A549 (cell line): ENCODE data around the gene SRGAP2.
"Not testable (repeated sequence)": the region's sequence is repeated elsewhere in the genome, so short reads cannot be mapped to it uniquely, and the experiment has no call there.

Experiments
- CTCF ChIP-seq: fragments of >200 bp; sonication (Bioruptor Twin); formaldehyde crosslinking; IDR thresholded peaks from 3 replicates; pipeline ENCODE4 v1.5.1; 2016
- EP300 ChIP-seq, 2 experiments: fragments of >200 bp; sonication (Bioruptor Twin); formaldehyde crosslinking; IDR thresholded peaks; 2 replicates in 1 of 2; 3 replicates in 1 of 2; pipeline ENCODE4 v1.6.1; 2016 to 2017
- GATA3 ChIP-seq: IDR thresholded peaks from 2 replicates; pipeline ENCODE4 v1.6.1; 2012; ENCODE audit warnings: borderline replicate concordance
- MAFK ChIP-seq: fragments of 450-650 bp; IDR thresholded peaks from 2 replicates; pipeline ENCODE4 v1.6.1; 2014; ENCODE audit not compliant: partially characterized antibody
- MYC ChIP-seq: IDR thresholded peaks from 2 replicates; pipeline ENCODE4 v1.6.1; 2012; ENCODE audit warnings: mild to moderate bottlenecking, inconsistent platforms, low read length, improper control_type of control experiment, borderline replicate concordance
- POLR2A ChIP-seq: IDR thresholded peaks from 2 replicates; pipeline ENCODE4 v1.6.1; 2012; ENCODE audit warnings: mild to moderate bottlenecking, low read length
- REST ChIP-seq: fragments of 200-600 bp; sonication (generic); IDR thresholded peaks from 2 replicates; pipeline ENCODE4 v1.6.1; 2016; ENCODE audit warnings: antibody characterized with exemption, mild to moderate bottlenecking, moderate library complexity
- SREBF2 ChIP-seq: fragments of 450-650 bp; IDR thresholded peaks from 2 replicates; pipeline ENCODE4 v1.6.1; 2014; ENCODE audit warnings: mild to moderate bottlenecking, moderate library complexity

- TF ChIP-seq POLR2A; CTCF; EP300 (IDR thresholded peaks at IDR 0.05); GATA3; MAFK; MYC; REST; SREBF2: not testable (repeated sequence)
These were observed 6.5 kb upstream of the SRGAP2 start for GRCh38 chr1:206196748-206197424.
